H9 (cell line): ENCODE data around the gene KRT6A. TPM values are rescaled to one million over a fixed set of nuclear protein-coding genes. Genes with fewer than 3 reads are reported as not detected.

Experiments used
- DNase-seq: peaks from one replicate; pipeline ENCODE4 v3.0.0-alpha.2; 2017
- H2AFZ ChIP-seq: one replicate; pipeline ENCODE4 v1.6.1; 2013; ENCODE audit warnings: mild to moderate bottlenecking, low read length, control low read depth, moderate library complexity
- H2AK5ac ChIP-seq: 2 replicates; pipeline ENCODE4 v1.6.1; 2013; ENCODE audit warnings: low read length, control low read depth, mixed read lengths; ENCODE audit not compliant: insufficient read length
- H2BK120ac ChIP-seq: one replicate; pipeline ENCODE4 v1.6.1; 2013; ENCODE audit warnings: low read depth, mild to moderate bottlenecking, low read length, control low read depth, inconsistent platforms; ENCODE audit not compliant: poor library complexity, severe bottlenecking
- H2BK12ac ChIP-seq: 2 replicates; pipeline ENCODE4 v1.6.1; 2013; ENCODE audit warnings: low read length, control low read depth, mixed read lengths, low read depth; ENCODE audit not compliant: insufficient read length
- H2BK15ac ChIP-seq: 2 replicates; pipeline ENCODE4 v1.6.1; 2013; ENCODE audit warnings: low read depth, low read length, control low read depth
- H2BK20ac ChIP-seq: one replicate; pipeline ENCODE4 v1.6.1; 2013; ENCODE audit warnings: low read depth, mild to moderate bottlenecking, low read length, control low read depth, inconsistent platforms; ENCODE audit not compliant: poor library complexity, severe bottlenecking
- H2BK5ac ChIP-seq: 2 replicates; pipeline ENCODE4 v1.6.1; 2013; ENCODE audit warnings: low read length, control low read depth, mixed read lengths; ENCODE audit not compliant: insufficient read length
- H3K14ac ChIP-seq: 2 replicates; pipeline ENCODE4 v1.6.1; 2013; ENCODE audit warnings: low read length, control low read depth; ENCODE audit not compliant: insufficient read depth
- H3K18ac ChIP-seq: 2 replicates; pipeline ENCODE4 v1.6.1; 2013; ENCODE audit warnings: low read depth, mild to moderate bottlenecking, mixed read lengths, low read length, control low read depth; ENCODE audit not compliant: insufficient read length
- H3K23ac ChIP-seq: 2 replicates; pipeline ENCODE4 v1.6.1; 2013; ENCODE audit warnings: low read length, control low read depth, mixed read lengths, low read depth; ENCODE audit not compliant: insufficient read length
- H3K23me2 ChIP-seq: 2 replicates; pipeline ENCODE4 v1.6.1; 2013; ENCODE audit warnings: low read depth, mild to moderate bottlenecking, mixed read lengths, low read length, control low read depth; ENCODE audit not compliant: insufficient read length, poor library complexity, severe bottlenecking
- H3K27ac ChIP-seq: 2 replicates; pipeline ENCODE4 v1.5.1; 2013; ENCODE audit warnings: low read length, control low read depth, mixed read lengths, low read depth; ENCODE audit not compliant: insufficient read length
- H3K27me3 ChIP-seq: 2 replicates; pipeline ENCODE4 v1.6.1; 2013; ENCODE audit warnings: low read length, control low read depth, inconsistent platforms; ENCODE audit not compliant: insufficient read depth
- H3K4ac ChIP-seq: 2 replicates; pipeline ENCODE4 v1.6.1; 2013; ENCODE audit warnings: low read depth, mild to moderate bottlenecking, control low read depth, inconsistent platforms, low read length, moderate library complexity
- H3K4me1 ChIP-seq: 2 replicates; pipeline ENCODE4 v1.6.1; 2013; ENCODE audit warnings: low read length, control low read depth, inconsistent platforms; ENCODE audit not compliant: insufficient read depth
- H3K4me2 ChIP-seq: 2 replicates; pipeline ENCODE4 v1.6.1; 2013; ENCODE audit warnings: low read length, control low read depth, mixed read lengths; ENCODE audit not compliant: insufficient read length, insufficient read depth
- H3K56ac ChIP-seq: 2 replicates; pipeline ENCODE4 v1.6.1; 2013; ENCODE audit warnings: low read depth, mild to moderate bottlenecking, mixed read lengths, low read length, control low read depth; ENCODE audit not compliant: insufficient read length
- H3K79me1 ChIP-seq: 2 replicates; pipeline ENCODE4 v1.6.1; 2013; ENCODE audit warnings: low read depth, mild to moderate bottlenecking, moderate library complexity, low read length, control low read depth, inconsistent platforms; ENCODE audit not compliant: insufficient read depth, poor library complexity, severe bottlenecking
- H3K79me2 ChIP-seq: 2 replicates; pipeline ENCODE4 v1.6.1; 2013; ENCODE audit warnings: low read length, control low read depth, inconsistent platforms; ENCODE audit not compliant: insufficient read depth
- H3K9ac ChIP-seq: 2 replicates; pipeline ENCODE4 v1.6.1; 2013; ENCODE audit warnings: low read length, control low read depth, mixed read lengths; ENCODE audit not compliant: insufficient read length; ENCODE audit errors: extremely low read depth
- H3K9me3 ChIP-seq: one replicate; pipeline ENCODE4 v1.6.1; 2013; ENCODE audit warnings: low read depth, low read length, inconsistent platforms; ENCODE audit not compliant: control insufficient read depth
- H3T11ph ChIP-seq: one replicate; pipeline ENCODE4 v1.6.1; 2013; ENCODE audit warnings: mild to moderate bottlenecking, low read length, control low read depth, inconsistent platforms
- H4K20me1 ChIP-seq: one replicate; pipeline ENCODE4 v1.6.1; 2013; ENCODE audit not compliant: control insufficient read depth, insufficient read length, insufficient read depth
- H4K5ac ChIP-seq: 2 replicates; pipeline ENCODE4 v1.6.1; 2013; ENCODE audit warnings: low read depth, mild to moderate bottlenecking, mixed read lengths, low read length, control low read depth; ENCODE audit not compliant: insufficient read length
- H4K8ac ChIP-seq: replicated peaks from 2 replicates; pipeline ENCODE4 v1.6.1; 2013; ENCODE audit warnings: low read length, control low read depth, mixed read lengths, low read depth; ENCODE audit not compliant: insufficient read length
- H4K91ac ChIP-seq: 2 replicates; pipeline ENCODE4 v1.6.1; 2013; ENCODE audit warnings: low read depth, mild to moderate bottlenecking, moderate library complexity, mixed read lengths, low read length, control low read depth; ENCODE audit not compliant: insufficient read length
- H3K27ac Mint-ChIP-seq, 3 experiments: 2 replicates in 2 of 3; 3 replicates in 1 of 3; pipeline ENCODE4 v1.8.0; 2020 to 2021; ENCODE audit warnings: mixed read lengths in 3 of 3, mild to moderate bottlenecking in 1 of 3, moderate library complexity in 1 of 3
- H3K27me3 Mint-ChIP-seq: 2 replicates; pipeline ENCODE4 v1.8.0; 2021; ENCODE audit warnings: low read depth, mild to moderate bottlenecking, moderate library complexity, mixed read lengths
- H3K36me3 Mint-ChIP-seq, 3 experiments: 2 replicates in 2 of 3; 3 replicates in 1 of 3; pipeline ENCODE4 v1.8.0; 2020 to 2021; ENCODE audit warnings: low read depth in 3 of 3, mixed read lengths in 3 of 3; ENCODE audit not compliant: insufficient read depth in 1 of 3
- H3K4me1 Mint-ChIP-seq, 2 experiments: 2 replicates each; pipeline ENCODE4 v1.8.0; 2020; ENCODE audit warnings: mixed read lengths in 2 of 2
- H3K4me3 Mint-ChIP-seq, 2 experiments: 2 replicates in 1 of 2; 3 replicates in 1 of 2; pipeline ENCODE4 v1.8.0; 2020 to 2021; ENCODE audit warnings: mild to moderate bottlenecking in 2 of 2, mixed read lengths in 2 of 2, moderate library complexity in 1 of 2
- H3K9me3 Mint-ChIP-seq, 2 experiments: 2 replicates in 1 of 2; 3 replicates in 1 of 2; pipeline ENCODE4 v1.8.0; 2020; ENCODE audit warnings: mild to moderate bottlenecking in 2 of 2, mixed read lengths in 2 of 2, moderate library complexity in 1 of 2
- WGBS: extraction: QIAGEN DNeasy Blood & Tissue Kit; methylation state at CpG from one replicate; pipeline ENCODE4 v1.1.7; 2013; ENCODE audit warnings: missing lambda C conversion rate, low lambda C conversion rate, mixed read lengths; ENCODE audit not compliant: insufficient read length; ENCODE audit errors: extremely low coverage; 5-methylcytosine and 5-hydroxymethylcytosine counted together
- long read RNA-seq: library from polyadenylated mRNA; unstranded; transcript quantifications from one replicate; pipeline ENCODE4 v2.0.0, GENCODE V29; 2020
- total RNA-seq: library from RNA; stranded (reverse); gene quantifications from 2 replicates; pipeline ENCODE4 v1.2.1, GENCODE V29; 2021
- TF ChIP-seq, protein P1 (sequence below): fragments of 200-600 bp; sonication (generic); conservative IDR thresholded peaks from 3 replicates; pipeline ENCODE4 v1.8.0; 2021; ENCODE audit warnings: antibody characterized with exemption, mild to moderate bottlenecking

KRT6A gene
- total RNA-seq: not detected in 2 replicates
- long read RNA-seq: 0 reads

DNA sequence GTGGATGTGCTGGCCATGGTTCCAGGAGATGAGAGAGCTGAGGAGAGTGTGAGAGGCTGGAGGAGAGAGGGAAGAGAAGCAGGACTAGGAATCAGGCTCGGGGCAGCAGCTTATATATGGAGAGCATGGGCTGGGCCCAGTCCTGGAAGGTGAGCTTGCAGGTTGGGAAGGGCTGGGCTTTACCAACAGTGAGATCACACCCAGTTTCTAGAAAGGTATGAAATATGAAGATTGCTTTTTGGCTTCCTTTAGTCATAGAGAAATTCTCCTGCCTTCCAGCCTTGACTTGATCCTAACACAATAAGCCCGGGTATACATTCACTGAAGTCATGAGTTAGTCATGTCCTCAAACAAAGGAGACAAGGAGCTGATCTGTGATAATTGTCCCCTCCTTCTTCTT is at the start of gene KRT6A:
KRT6A (minus strand) TSS at position 86 of the 400 bp plus-strand sequence; CDS start at position 17, 69 bp downstream.
- H3K9ac ChIP-seq: no peak within 1 kb of the TSS
- H3K23me2 ChIP-seq: no peaks in the 10 kb centered on the region
- H4K8ac ChIP-seq: no peak within 1 kb of the TSS
- TF ChIP-seq, protein P1, sequence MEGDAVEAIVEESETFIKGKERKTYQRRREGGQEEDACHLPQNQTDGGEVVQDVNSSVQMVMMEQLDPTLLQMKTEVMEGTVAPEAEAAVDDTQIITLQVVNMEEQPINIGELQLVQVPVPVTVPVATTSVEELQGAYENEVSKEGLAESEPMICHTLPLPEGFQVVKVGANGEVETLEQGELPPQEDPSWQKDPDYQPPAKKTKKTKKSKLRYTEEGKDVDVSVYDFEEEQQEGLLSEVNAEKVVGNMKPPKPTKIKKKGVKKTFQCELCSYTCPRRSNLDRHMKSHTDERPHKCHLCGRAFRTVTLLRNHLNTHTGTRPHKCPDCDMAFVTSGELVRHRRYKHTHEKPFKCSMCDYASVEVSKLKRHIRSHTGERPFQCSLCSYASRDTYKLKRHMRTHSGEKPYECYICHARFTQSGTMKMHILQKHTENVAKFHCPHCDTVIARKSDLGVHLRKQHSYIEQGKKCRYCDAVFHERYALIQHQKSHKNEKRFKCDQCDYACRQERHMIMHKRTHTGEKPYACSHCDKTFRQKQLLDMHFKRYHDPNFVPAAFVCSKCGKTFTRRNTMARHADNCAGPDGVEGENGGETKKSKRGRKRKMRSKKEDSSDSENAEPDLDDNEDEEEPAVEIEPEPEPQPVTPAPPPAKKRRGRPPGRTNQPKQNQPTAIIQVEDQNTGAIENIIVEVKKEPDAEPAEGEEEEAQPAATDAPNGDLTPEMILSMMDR: no peak
- no peak within 1 kb of the TSS for H3T11ph ChIP-seq
- no peaks in the 10 kb centered on the region for H3K79me1 ChIP-seq
- H3K4ac ChIP-seq: no peak within 1 kb of the TSS
- no peak within 1 kb of the TSS for H4K91ac ChIP-seq
- no peaks in the 10 kb centered on the region for H3K79me2 ChIP-seq
- H2AK5ac ChIP-seq: no peak within 1 kb of the TSS
- H3K4me2 ChIP-seq: no peak within 1 kb of the TSS
- no peak within 1 kb of the TSS for H3K56ac ChIP-seq
- Mint-ChIP-seq H3K27ac (peak within 1 kb of the TSS in 1 of 3 experiments; percentile 65; a peak in 1 of 7 replicates), H3K27me3 (peaks cover 29% of the 10 kb centered on the region), H3K9me3 (peaks cover 3 to 11% of the 10 kb centered on the region in 2 experiments), H3K4me1 (peaks cover 28 to 33% of the 10 kb centered on the region in 2 experiments), H3K36me3 (no peaks in the 10 kb centered on the region; a peak in 2 of 7 replicates), H3K4me3 (no peak within 1 kb of the TSS; a peak in 1 of 5 replicates)
- H3K4me1 ChIP-seq: peaks cover 6% of the 10 kb centered on the region; the same call in 1 of the 2 replicates
- H2BK20ac ChIP-seq: no peak within 1 kb of the TSS
- no peak within 1 kb of the TSS for H2BK120ac ChIP-seq
- no peak within 1 kb of the TSS for H3K23ac ChIP-seq
- no peak within 1 kb of the TSS for H2BK15ac ChIP-seq
- no peaks in the 10 kb centered on the region for H3K9me3 ChIP-seq
- no peak within 1 kb of the TSS for H3K18ac ChIP-seq
- no peak within 1 kb of the TSS for H2AFZ ChIP-seq
- H3K27me3 ChIP-seq: no peaks in the 10 kb centered on the region
- H3K14ac ChIP-seq: no peak within 1 kb of the TSS
- DNase-seq: no peak
- H4K20me1 ChIP-seq: no peaks in the 10 kb centered on the region
- H4K5ac ChIP-seq: no peak within 1 kb of the TSS
- WGBS: no CpG with 5 or more reads among the region's 2 CpGs
- H3K27ac ChIP-seq: no peak within 1 kb of the TSS
- H2BK12ac ChIP-seq: no peak within 1 kb of the TSS
- H2BK5ac ChIP-seq: no peak within 1 kb of the TSS
